D721Med (cell line): ENCODE results near the gene VPS37B.

Experiments
- DNase-seq: peaks from one replicate; pipeline ENCODE4 v3.0.0; 2011; ENCODE audit warnings: low spot score; ENCODE audit not compliant: insufficient read length
- FAIRE-seq: peaks from 2 replicates; lab custom pipeline; 2011; peaks lifted over from hg19 to GRCh38; lab: Jason Lieb, UNC
- CTCF ChIP-seq: IDR thresholded peaks from 2 replicates; pipeline ENCODE4 v1.5.1; 2012; ENCODE audit warnings: mild to moderate bottlenecking, control low read depth; ENCODE audit not compliant: insufficient read depth; ENCODE audit errors: missing control alignments

Gene VPS37B

GRCh38 chr12:122858591-122859302 is 37.2 kb downstream of the VPS37B start:
- DNase-seq, result no peak
- no peak for TF ChIP-seq CTCF
- FAIRE-seq, result no peak

GRCh38 chr12:122858171-122858570 is 37.8 kb downstream of the VPS37B start:
- no peak for DNase-seq
- no peak for FAIRE-seq
- TF ChIP-seq CTCF, result no peak

GRCh38 chr12:122856999-122857671 is 38.8 kb downstream of the VPS37B start:
- FAIRE-seq (no peak), DNase-seq (no peak)
- no peak for TF ChIP-seq CTCF

- TF ChIP-seq CTCF, result no peak
- FAIRE-seq (no peak), DNase-seq (no peak)
These were observed 39.7 kb downstream of the VPS37B start for GRCh38 chr12:122855928-122856831.

GRCh38 chr12:122855071-122855829 is 40.7 kb downstream of the VPS37B start:
- FAIRE-seq (no peak), DNase-seq (no peak)
- TF ChIP-seq CTCF, result no peak

- no peak for DNase-seq
- FAIRE-seq, result no peak
- no peak for TF ChIP-seq CTCF
These were observed 41.4 kb downstream of the VPS37B start for GRCh38 chr12:122854554-122854953.
